H1 (cell line): Measurements from ENCODE around the gene TSPAN9. TPM values are rescaled to one million over a fixed set of nuclear protein-coding genes. Genes with fewer than 3 reads are reported as not detected.

Source experiments
- HDAC6 ChIP-seq: IDR thresholded peaks from one replicate; pipeline ENCODE4 v1.7.1; 2012; ENCODE audit warnings: low read depth, mild to moderate bottlenecking, inconsistent platforms, low read length, moderate library complexity
- MAFK ChIP-seq: IDR thresholded peaks from 2 replicates; pipeline ENCODE4 v1.6.1; 2012; ENCODE audit warnings: low read depth, mild to moderate bottlenecking, improper control_type of control experiment, low read length
- RFX5 ChIP-seq: IDR thresholded peaks from 2 replicates; pipeline ENCODE4 v1.6.1; 2011; ENCODE audit warnings: low read depth, low read length, improper control_type of control experiment, borderline replicate concordance
- TAF1 ChIP-seq: IDR thresholded peaks from 2 replicates; pipeline ENCODE4 v1.6.1; 2011; ENCODE audit warnings: mild to moderate bottlenecking, low read depth, low read length
- polyA plus RNA-seq, 7 experiments: library from polyadenylated mRNA; depleted of rRNA in 3 of 7; stranded (reverse) in 5 of 7; unstranded in 2 of 7; fragments of >200 nt in 5 of 7; fragments of 200-250 nt in 2 of 7; gene quantifications; 1 replicate in 5 of 7; 2 replicates in 1 of 7; 4 replicates in 1 of 7; pipeline versions ENCODE4 v1.2.1 to v1.2.3, GENCODE V29; 2011 to 2013; ENCODE audit warnings: missing spikeins in 2 of 7, mixed read lengths in 2 of 7
- total RNA-seq: library from RNA; stranded (reverse); fragmentation: NEBNext Ultra II Directional; extraction: Animal tissue kit (Norgen Biotek cat#: 25700); gene quantifications from 2 replicates; pipeline ENCODE4 v1.2.1, GENCODE V29; 2021
- TF ChIP-seq, protein P1 (sequence below): fragments of 300-600 bp; sonication (generic); IDR thresholded peaks from 2 replicates; pipeline ENCODE4 v1.7.1; 2012; ENCODE audit warnings: low read length, moderate library complexity, mild to moderate bottlenecking, inconsistent platforms; ENCODE audit not compliant: insufficient replicate concordance
- TF ChIP-seq, protein P2 (sequence below): IDR thresholded peaks from 2 replicates; pipeline ENCODE4 v1.6.1; 2011; ENCODE audit warnings: low read depth, mild to moderate bottlenecking, low read length; ENCODE audit not compliant: insufficient read depth

TSPAN9 gene
- total and polyA plus RNA-seq, 2 of the 8 experiments (the other 6 are each of a cell fraction or from before 2014, with no cell fraction given), result 11.5 to 29.1 TPM

DNA sequence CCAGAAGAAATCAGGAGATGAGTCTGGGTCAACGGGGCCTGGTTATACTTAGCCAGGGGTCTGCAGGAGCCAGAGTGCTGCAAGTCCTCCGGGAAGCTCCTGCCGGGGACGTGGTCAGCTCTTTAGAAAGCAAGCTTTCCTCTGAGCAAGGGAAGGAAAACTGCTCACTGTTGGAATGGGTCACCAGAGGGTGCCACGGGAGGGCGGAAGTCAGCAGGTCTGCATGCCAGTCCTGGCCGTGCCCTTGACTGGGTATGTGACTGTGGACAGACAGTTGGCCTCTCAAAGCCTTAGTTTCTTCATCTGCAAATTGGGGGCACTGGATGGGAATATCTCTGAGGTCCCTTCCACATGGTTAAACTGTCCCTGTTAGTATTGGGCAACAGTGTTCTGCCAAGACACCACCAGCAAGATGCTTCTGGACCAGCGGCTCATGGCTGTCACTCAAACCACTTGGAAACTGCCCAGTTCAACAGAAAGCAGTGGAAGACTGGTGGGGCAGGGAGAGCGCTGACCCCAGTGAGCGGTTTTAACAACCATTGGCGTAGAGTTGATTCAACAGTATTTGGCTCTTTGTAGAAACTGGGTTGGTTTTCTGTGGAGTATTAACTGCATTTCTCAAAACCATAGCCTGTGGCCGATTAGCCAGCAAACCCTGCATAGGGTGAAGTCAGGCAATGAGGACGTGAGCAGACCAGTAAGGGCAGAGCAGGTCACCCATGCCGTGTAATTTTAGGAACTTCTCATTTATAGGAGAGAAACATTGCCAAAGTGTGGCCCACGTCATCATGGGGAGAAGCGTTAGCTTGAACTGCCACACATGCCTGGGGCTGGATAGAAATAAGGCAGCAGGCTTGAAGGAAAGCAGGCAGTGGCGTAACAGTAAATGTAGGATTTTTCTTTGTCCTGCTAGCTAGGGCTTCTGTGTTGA lies 249.9 kb downstream of the TSPAN9 start (continued):
- TF ChIP-seq HDAC6 (no peak), MAFK (no peak), RFX5 (no peak), TAF1 (no peak)
- TF ChIP-seq, protein P1, sequence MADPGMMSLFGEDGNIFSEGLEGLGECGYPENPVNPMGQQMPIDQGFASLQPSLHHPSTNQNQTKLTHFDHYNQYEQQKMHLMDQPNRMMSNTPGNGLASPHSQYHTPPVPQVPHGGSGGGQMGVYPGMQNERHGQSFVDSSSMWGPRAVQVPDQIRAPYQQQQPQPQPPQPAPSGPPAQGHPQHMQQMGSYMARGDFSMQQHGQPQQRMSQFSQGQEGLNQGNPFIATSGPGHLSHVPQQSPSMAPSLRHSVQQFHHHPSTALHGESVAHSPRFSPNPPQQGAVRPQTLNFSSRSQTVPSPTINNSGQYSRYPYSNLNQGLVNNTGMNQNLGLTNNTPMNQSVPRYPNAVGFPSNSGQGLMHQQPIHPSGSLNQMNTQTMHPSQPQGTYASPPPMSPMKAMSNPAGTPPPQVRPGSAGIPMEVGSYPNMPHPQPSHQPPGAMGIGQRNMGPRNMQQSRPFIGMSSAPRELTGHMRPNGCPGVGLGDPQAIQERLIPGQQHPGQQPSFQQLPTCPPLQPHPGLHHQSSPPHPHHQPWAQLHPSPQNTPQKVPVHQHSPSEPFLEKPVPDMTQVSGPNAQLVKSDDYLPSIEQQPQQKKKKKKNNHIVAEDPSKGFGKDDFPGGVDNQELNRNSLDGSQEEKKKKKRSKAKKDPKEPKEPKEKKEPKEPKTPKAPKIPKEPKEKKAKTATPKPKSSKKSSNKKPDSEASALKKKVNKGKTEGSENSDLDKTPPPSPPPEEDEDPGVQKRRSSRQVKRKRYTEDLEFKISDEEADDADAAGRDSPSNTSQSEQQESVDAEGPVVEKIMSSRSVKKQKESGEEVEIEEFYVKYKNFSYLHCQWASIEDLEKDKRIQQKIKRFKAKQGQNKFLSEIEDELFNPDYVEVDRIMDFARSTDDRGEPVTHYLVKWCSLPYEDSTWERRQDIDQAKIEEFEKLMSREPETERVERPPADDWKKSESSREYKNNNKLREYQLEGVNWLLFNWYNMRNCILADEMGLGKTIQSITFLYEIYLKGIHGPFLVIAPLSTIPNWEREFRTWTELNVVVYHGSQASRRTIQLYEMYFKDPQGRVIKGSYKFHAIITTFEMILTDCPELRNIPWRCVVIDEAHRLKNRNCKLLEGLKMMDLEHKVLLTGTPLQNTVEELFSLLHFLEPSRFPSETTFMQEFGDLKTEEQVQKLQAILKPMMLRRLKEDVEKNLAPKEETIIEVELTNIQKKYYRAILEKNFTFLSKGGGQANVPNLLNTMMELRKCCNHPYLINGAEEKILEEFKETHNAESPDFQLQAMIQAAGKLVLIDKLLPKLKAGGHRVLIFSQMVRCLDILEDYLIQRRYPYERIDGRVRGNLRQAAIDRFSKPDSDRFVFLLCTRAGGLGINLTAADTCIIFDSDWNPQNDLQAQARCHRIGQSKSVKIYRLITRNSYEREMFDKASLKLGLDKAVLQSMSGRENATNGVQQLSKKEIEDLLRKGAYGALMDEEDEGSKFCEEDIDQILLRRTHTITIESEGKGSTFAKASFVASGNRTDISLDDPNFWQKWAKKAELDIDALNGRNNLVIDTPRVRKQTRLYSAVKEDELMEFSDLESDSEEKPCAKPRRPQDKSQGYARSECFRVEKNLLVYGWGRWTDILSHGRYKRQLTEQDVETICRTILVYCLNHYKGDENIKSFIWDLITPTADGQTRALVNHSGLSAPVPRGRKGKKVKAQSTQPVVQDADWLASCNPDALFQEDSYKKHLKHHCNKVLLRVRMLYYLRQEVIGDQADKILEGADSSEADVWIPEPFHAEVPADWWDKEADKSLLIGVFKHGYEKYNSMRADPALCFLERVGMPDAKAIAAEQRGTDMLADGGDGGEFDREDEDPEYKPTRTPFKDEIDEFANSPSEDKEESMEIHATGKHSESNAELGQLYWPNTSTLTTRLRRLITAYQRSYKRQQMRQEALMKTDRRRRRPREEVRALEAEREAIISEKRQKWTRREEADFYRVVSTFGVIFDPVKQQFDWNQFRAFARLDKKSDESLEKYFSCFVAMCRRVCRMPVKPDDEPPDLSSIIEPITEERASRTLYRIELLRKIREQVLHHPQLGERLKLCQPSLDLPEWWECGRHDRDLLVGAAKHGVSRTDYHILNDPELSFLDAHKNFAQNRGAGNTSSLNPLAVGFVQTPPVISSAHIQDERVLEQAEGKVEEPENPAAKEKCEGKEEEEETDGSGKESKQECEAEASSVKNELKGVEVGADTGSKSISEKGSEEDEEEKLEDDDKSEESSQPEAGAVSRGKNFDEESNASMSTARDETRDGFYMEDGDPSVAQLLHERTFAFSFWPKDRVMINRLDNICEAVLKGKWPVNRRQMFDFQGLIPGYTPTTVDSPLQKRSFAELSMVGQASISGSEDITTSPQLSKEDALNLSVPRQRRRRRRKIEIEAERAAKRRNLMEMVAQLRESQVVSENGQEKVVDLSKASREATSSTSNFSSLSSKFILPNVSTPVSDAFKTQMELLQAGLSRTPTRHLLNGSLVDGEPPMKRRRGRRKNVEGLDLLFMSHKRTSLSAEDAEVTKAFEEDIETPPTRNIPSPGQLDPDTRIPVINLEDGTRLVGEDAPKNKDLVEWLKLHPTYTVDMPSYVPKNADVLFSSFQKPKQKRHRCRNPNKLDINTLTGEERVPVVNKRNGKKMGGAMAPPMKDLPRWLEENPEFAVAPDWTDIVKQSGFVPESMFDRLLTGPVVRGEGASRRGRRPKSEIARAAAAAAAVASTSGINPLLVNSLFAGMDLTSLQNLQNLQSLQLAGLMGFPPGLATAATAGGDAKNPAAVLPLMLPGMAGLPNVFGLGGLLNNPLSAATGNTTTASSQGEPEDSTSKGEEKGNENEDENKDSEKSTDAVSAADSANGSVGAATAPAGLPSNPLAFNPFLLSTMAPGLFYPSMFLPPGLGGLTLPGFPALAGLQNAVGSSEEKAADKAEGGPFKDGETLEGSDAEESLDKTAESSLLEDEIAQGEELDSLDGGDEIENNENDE, result no peak
- TF ChIP-seq, protein P2, sequence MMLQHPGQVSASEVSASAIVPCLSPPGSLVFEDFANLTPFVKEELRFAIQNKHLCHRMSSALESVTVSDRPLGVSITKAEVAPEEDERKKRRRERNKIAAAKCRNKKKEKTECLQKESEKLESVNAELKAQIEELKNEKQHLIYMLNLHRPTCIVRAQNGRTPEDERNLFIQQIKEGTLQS, result no peak
- TF ChIP-seq, all 59 proteins: peak for 0
